Hypothalamus (tissue), 51 donors: ENCODE data around the gene ATG13.
"Not testable (repeated sequence)": the region's sequence is repeated elsewhere in the genome, so short reads cannot be mapped to it uniquely, and the experiment has no call there.

Experiments
- DNase-seq, 51 donors: peaks; one replicate each; lab custom pipeline; 2025; lab: John Stamatoyannopoulos, UW

Gene ATG13

DNA sequence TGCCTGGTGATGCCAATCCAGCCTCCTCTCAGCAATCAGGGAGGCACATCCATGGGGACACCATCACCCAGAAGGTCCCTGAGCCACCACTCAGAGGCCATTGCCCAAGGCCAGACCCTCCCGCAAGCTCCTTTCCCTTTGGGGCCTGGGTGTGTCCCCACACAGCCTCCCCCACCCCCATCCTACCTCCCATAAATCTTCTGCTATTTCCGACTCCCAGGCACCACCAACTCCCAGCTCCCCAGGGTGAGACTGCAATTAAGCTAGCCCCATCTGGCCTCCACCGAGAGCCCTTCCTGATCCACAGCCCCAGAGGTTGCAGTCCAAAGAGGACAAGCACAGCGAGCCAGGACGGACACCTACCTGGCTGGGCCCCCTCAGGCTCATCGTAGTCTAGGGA lies 76.7 kb downstream of the ATG13 start:
- no peak for DNase-seq

GRCh38 chr11:46694607-46695006 lies 77.3 kb downstream of the ATG13 start:
- DNase-seq = peak in 3 of 51 donors; percentile 19 to 45 (median 35)

DNA sequence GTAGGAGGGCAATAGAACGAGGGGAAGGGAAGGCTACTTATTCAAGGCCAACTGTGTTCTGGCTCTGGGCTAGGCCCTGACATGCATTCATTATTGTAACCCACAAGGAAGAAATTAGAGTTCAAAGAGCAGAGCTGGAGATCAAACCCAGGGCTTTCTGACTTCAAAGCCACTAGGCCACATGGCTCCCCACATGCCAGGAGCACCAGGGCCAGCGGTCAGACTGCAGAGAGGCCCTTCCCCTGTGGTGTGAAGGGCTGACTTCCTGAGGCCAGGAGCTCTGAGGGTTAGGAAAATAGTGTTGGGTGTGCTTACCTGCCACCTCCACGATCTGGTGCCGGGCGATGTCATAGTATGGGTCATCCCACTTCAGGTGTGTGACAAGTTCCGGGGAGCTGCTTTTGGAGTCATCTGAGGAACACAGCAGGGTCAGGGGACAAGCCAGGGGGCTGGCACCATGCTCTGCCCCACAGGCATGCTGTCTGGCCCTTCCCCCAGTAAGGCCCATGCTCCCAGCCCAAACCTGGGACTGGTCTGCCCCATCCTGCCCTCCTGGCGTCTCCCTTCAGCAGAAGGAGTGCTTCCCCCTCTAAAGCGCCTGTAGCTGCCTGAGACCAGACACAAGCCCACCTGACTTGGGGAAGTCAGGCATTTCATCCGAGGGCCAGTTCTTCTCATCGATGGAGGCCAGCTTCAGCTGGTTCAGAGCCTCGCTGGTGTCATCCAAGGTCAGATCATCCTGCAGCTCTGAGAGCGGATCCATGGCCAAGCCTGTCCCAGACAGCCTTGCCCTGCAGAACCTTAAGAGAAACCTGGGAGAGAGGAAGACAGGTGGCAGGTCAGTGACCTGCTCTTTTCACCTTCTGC lies 78.2 kb downstream of the ATG13 start:
- DNase-seq = no peak

- DNase-seq = peak; percentile 19 to 97 (median 86)
These were observed 78.8 kb downstream of the ATG13 start for GRCh38 chr11:46696212-46696558.

- peak in 36 of 51 donors; percentile 15 to 85 (median 56) for DNase-seq
These were observed 80.0 kb downstream of the ATG13 start for GRCh38 chr11:46697303-46697702.

DNA sequence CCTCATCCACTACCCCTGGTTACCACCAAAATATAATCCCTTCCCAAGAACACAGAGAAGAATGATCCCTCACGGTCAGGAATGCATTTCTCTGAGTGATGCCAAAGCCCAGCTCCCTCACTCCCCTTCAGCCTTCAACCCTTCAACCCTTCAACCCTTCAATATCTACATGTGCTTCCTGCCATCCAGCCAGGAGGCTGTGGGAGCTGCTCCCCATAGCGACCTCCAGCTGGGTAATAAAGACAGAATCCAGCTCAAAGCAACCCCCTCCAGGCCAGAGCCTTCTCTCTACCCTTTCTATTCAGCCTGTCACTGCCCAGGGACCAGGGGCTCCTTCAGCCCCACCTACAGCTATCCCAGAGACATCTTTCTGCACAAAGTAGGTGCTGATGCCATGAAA lies 80.4 kb downstream of the ATG13 start:
- DNase-seq = no peak

DNA sequence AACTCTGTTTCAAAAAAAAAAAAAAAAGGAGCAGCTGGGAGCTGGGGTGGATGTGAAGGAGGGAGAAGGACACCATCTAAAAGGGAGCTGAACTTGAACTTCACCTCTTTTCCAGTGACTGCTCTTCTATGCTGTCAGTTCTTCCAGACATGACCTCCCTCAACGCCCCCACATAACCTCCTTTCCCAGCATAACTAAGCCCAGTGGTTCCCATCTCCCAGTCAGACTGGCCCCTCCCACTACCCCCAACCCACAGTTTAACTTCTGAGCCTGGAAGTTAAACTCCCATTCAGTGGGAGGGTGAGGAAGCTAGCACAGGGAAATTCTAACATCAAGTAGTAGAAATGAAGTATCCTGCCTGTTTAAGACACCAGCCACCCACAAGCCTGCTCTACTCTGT lies 81.2 kb downstream of the ATG13 start:
- no peak for DNase-seq

DNA sequence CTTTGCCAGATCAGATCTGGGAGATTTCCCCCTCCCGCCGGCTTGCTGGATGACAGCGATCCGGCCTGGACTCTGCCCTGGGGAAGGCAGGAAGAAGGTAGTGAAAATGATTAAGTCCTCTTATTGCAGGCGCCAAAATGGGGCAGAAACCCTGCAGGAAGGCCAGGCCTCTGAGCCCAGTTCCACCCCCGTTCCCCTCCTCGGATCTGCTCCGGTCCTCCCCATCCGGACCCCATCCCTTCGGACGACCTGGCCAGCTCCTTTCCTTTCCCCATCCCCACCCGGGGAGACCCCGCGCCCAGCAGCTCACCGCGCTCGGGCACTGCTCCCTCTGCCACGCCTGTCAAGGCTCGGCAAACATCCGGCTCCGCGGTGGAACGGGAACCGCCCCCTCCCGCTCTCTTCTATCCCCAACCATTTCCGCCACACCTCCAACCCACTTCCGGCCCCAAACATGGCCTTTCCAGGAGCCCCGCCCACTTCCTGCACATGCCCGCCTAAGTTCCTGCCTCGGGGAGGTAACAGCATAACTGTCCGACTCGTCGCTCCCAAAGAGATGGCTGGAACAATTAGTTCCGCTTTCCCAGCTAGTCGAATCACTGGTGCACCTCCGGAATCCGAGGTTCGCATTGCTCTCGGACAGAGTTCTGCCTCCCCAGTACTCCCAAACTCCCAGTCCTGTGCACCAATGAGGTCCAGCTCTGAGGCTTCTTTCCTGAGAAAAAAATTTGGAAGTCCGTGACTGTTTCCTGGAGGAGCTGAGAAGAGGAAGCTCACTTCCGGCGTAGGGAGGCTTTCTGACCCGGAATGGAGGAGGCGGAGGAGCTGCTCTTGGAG lies 83.1 kb downstream of the ATG13 start, which contains the start of the genes ARHGAP1 and ZNF408:
TSS of gene ARHGAP1 (minus strand) at position 379 of the 837 bp plus-strand sequence. CDS start 4,512 bp downstream, outside the sequence.
TSS of gene ZNF408 (plus strand) at position 791 of the 837 bp plus-strand sequence. CDS start at position 808, 17 bp downstream.
- peak; percentile 68 to 99 (median 96) for DNase-seq

GRCh38 chr11:46701078-46701654 lies 83.8 kb downstream of the ATG13 start:
- no peak for DNase-seq

- DNase-seq = no peak
These were observed 87.8 kb downstream of the ATG13 start for GRCh38 chr11:46705070-46705688.

- no peak for DNase-seq
These were observed 89.5 kb downstream of the ATG13 start for GRCh38 chr11:46706886-46707285.

DNA sequence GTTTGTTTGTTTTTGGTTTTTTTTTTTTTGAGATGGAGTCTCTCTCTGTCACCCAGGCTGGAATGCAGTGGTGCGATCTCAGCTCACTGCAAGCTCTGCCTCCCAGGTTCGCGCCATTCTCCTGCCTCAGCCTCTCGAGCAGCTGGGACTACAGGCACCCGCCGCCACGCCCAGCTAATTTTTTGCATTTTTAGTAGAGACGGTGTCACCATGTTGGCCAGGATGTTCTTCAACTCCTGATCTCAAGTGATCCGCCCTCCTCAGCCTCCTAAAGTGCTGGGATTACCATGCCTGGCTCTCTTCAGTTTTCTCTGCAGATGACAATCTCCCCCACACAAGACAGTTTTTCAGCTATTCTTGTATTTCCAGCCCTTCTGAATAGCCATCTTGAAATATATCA lies 92.0 kb downstream of the ATG13 start:
- not testable (repeated sequence) for DNase-seq

GRCh38 chr11:46710821-46711269 lies 93.5 kb downstream of the ATG13 start:
- peak in 11 of 51 donors; percentile 3 to 64 (median 24) for DNase-seq

DNA sequence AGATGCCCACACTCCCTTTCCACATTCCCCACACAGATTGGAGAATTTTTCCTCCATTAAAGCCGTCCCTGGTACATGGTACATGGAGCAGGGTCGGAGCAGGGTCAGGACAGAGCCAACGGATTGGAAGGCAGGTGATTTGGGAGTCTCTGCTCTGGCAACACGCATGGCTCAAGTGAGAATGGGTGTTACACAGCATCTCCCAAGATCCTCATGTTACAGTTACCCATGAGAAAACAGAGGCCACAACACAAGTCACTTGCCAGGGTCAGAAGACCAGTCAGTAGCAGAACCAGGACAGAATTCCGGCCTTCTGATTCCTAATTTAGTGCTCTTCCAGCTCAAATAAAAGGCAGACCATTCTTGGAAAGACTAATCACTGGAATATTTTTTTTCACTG lies 94.0 kb downstream of the ATG13 start:
- no peak for DNase-seq

DNA sequence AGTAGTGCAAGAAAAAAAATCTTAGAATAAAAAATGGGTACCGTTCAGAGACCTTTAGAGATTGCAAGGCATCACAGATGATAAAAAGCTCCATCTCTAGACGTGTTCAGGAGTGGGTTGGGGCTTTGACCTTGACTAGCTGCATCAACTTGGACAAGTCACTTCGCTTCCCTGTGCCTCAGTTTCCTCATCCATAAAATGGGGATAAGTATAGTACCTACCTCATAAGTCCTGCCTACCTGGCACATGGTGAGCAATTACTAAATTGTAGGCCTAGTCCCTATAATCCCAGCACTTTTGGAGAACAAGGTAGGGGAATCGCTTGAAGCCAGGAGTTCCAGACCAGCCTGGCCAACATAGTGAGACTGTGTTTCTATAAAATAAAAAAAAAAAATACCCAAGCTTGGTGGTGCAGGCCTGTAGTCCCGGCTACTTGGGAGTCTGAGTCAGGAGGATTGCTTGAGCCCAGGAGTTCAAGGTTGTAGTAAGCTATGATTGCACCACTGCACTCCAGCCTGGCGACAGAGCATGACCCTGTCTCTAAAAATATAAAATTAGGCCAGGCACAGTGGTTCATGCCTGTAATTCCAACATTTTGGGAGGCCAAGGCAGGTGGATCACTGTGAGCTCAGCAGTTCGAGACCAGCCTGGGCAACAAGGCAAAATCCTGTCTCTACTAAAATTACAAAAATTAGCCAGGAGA lies 95.7 kb downstream of the ATG13 start:
- DNase-seq = no peak

DNA sequence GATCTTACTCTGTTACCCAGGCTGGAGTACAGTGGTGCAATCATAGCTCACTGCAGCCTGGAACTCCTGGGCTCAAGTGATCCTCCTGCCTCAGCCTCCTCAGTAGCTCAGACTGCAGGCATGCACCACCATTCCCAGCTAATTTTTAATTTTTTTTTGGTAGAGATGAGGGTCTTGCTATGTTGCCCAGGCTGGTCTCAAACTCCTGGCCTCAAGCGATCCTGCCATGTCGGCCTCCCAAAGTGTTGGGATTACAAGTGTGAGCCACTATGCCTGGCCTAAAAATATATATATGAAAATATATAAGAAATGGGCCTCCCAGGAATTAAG lies 100.4 kb downstream of the ATG13 start:
- DNase-seq = not testable (repeated sequence)

GRCh38 chr11:46718155-46719019 lies 101.0 kb downstream of the ATG13 start:
- DNase-seq = no peak

DNA sequence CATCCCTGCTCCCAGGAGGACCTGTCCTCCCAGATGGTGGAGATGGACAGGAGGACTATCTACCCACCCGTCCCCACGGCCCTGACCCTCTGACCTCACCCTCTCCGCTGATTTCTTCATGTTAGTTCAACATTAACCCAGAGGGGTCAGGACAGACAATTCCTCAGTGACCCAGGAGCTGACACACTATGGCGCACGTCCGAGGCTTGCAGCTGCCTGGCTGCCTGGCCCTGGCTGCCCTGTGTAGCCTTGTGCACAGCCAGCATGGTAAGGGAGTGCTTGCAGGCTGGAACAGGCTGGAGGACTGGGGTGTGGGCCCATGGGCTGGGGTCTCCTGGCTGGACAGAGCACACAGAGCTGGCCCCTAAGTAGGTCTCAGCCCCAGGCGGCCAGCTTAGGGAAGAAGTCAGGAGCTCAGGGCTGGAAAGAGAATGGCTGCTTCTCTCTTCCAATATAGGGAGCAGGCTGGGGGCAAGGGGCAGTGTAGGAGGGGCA lies 101.7 kb downstream of the ATG13 start, which contains the start of gene F2:
TSS of gene F2 (plus strand) at position 166 of the 495 bp plus-strand sequence. CDS start at position 189, 23 bp downstream.
- DNase-seq = no peak
